Peyer's patch (tissue), 4 donors: ENCODE measurements around the gene KCNC4. TPM values are rescaled to one million over a fixed set of nuclear protein-coding genes. Genes with fewer than 3 reads are reported as not detected.

Experiments
- DNase-seq, 3 donors: peaks; one replicate each; pipeline ENCODE4 v3.0.0-alpha.2; 2017 to 2019
- H3K27ac ChIP-seq, 4 donors: fragments of 200-600 bp; sonication (generic); one replicate each; pipeline ENCODE4 v1.5.1; 2016 to 2019
- H3K27me3 ChIP-seq, 2 donors: fragments of 200-600 bp; sonication (generic); one replicate each; pipeline ENCODE4 v1.5.1; 2019
- H3K36me3 ChIP-seq, 3 donors: fragments of 200-600 bp; sonication (generic); one replicate each; pipeline ENCODE4 v1.5.1; 2016 to 2019
- H3K4me1 ChIP-seq, 4 donors: fragments of 200-600 bp; sonication (generic); one replicate each; pipeline ENCODE4 v1.5.1; 2016 to 2019
- H3K4me3 ChIP-seq, 4 donors: fragments of 200-600 bp; sonication (generic); 1 replicate in 3 of 4; 2 replicates in 1 of 4; pipeline ENCODE4 v1.5.1; 2016 to 2019; ENCODE audit warnings: mild to moderate bottlenecking in 1 of 4
- H3K9me3 ChIP-seq, 4 donors: fragments of 200-600 bp; sonication (generic); one replicate each; pipeline ENCODE4 v1.5.1; 2016 to 2019; ENCODE audit warnings: mild to moderate bottlenecking in 1 of 4
- POLR2A ChIP-seq, 2 donors: fragments of 450-650 bp; IDR thresholded peaks; one replicate each; pipeline ENCODE4 v1.5.1; 2017; ENCODE audit warnings: antibody characterized with exemption in 2 of 2, mild to moderate bottlenecking in 2 of 2, moderate library complexity in 2 of 2
- total RNA-seq, 4 donors: library from RNA; depleted of rRNA; stranded (reverse); fragments of >200 nt; gene quantifications; one replicate each; pipeline ENCODE4 v1.1.0, GENCODE V29; 2016
- TF ChIP-seq, protein P1 (sequence below), 6 experiments: fragments of 450-650 bp in 4 of 6; fragments of 200-600 bp in 2 of 6; sonication (generic) in 1 of 6; IDR thresholded peaks; one replicate each; pipeline ENCODE4 v1.5.1; 2017 to 2019; ENCODE audit warnings: antibody characterized with exemption in 6 of 6, mild to moderate bottlenecking in 3 of 6, moderate library complexity in 1 of 6

The KCNC4 gene
- total RNA-seq, 4 donors from 2014 or later = 6.1 to 18.0 (median 10.4) TPM

DNA sequence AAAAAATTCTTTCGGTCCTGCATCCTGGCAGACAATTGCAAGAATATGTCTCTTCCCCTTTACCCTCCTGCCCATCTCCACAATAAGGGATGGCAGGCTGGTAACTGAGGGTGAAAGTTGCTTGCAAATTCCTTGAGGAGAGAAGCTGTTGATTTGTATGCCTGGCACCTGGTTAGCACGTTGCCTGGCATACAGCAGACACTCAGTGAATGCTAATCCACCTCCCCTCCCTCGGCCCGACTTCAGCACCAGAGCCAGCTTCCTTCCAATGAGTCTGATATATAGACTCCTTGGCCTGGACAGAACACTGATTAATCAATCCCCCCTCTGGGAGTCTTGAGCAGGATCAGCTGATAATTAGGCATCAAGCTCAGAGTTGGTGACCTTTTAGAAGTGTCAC lies 39.1 kb downstream of the KCNC4 start:
- H3K9me3 ChIP-seq = no peaks in the 10 kb centered on the region
- no peaks in the 10 kb centered on the region for H3K4me1 ChIP-seq
- H3K4me3 ChIP-seq = no peak overlapping the region
- no peak for DNase-seq
- no peak overlapping the region for H3K27ac ChIP-seq
- H3K27me3 ChIP-seq = no peaks in the 10 kb centered on the region
- TF ChIP-seq POLR2A (IDR thresholded peaks at IDR 0.05) = no peak
- TF ChIP-seq, protein P1, sequence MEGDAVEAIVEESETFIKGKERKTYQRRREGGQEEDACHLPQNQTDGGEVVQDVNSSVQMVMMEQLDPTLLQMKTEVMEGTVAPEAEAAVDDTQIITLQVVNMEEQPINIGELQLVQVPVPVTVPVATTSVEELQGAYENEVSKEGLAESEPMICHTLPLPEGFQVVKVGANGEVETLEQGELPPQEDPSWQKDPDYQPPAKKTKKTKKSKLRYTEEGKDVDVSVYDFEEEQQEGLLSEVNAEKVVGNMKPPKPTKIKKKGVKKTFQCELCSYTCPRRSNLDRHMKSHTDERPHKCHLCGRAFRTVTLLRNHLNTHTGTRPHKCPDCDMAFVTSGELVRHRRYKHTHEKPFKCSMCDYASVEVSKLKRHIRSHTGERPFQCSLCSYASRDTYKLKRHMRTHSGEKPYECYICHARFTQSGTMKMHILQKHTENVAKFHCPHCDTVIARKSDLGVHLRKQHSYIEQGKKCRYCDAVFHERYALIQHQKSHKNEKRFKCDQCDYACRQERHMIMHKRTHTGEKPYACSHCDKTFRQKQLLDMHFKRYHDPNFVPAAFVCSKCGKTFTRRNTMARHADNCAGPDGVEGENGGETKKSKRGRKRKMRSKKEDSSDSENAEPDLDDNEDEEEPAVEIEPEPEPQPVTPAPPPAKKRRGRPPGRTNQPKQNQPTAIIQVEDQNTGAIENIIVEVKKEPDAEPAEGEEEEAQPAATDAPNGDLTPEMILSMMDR (IDR thresholded peaks at IDR 0.05) = no peak
- no peaks in the 10 kb centered on the region for H3K36me3 ChIP-seq

DNA sequence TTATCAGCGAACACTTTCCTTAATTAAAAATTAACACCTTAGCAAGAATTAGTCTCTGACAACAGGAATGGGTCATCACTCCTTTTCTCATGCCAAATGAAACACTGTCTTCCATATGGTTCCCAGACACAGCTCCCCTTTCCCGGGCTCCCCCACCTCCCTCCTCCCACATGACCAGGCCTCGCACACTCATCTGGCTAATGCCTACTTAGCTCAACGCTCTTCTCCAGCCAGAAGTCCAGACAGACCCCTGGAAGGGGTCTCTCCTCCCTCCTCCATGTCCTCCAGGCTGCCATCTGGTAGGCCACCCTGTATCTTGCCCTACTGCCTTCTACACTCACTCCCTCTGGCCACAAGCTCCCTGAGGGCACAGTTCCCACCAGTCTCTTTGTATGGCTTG lies 39.9 kb downstream of the KCNC4 start:
- H3K36me3 ChIP-seq = no peaks in the 10 kb centered on the region
- H3K27me3 ChIP-seq = no peaks in the 10 kb centered on the region
- no peak for DNase-seq
- H3K9me3 ChIP-seq = no peaks in the 10 kb centered on the region
- H3K4me1 ChIP-seq = no peaks in the 10 kb centered on the region
- no peak overlapping the region for H3K4me3 ChIP-seq
- TF ChIP-seq, protein P1 (IDR thresholded peaks at IDR 0.05) = no peak
- no peak for TF ChIP-seq POLR2A (IDR thresholded peaks at IDR 0.05)
- no peak overlapping the region for H3K27ac ChIP-seq

DNA sequence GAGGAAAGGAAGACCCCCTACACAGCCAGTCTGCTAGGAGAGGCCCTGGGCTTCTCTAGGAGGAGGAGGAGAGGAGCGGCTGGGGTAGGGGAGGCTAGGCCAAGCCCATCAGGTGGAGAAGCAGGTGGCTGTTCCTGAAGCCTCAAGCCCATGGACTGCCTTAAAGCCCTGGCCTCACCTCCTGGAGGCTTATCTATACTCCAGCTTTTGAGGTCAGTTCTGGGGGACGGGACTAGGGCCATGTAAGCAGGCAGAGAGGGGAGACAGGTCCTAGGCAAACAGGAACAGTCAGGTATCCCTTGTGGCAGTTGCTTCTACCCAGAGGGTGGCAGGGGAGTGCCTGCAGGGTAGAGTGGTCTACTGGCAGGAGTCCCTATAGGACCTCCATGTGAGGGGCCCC lies 40.6 kb downstream of the KCNC4 start:
- Histone ChIP-seq H3K27ac (no peak overlapping the region), H3K27me3 (no peaks in the 10 kb centered on the region), H3K36me3 (no peaks in the 10 kb centered on the region), H3K4me3 (no peak overlapping the region), H3K9me3 (no peaks in the 10 kb centered on the region), H3K4me1 (no peaks in the 10 kb centered on the region)
- TF ChIP-seq POLR2A (IDR thresholded peaks at IDR 0.05) = no peak
- TF ChIP-seq, protein P1 (IDR thresholded peaks at IDR 0.05) = no peak
- no peak for DNase-seq

DNA sequence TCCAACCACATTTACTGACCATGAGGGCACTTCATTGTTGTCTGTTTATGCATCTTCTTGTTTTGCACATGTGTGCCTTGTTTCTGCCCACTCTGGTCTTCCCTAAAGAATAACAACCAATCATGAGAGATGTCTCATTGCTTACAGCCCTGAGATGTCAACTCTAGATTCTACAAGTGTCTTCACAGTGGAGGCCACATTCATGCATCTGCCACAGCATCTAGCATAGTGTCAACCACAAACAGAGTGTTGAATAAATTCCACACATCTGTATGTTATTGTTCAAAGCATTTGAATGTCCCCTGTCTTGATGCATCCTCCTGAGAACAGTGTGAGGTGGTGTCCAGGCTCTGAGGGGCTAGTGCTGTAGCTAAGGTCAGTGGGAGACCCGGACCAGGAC lies 43.1 kb downstream of the KCNC4 start:
- Histone ChIP-seq H3K4me3 (no peak overlapping the region), H3K9me3 (no peaks in the 10 kb centered on the region), H3K4me1 (no peaks in the 10 kb centered on the region), H3K27ac (no peak overlapping the region), H3K27me3 (no peaks in the 10 kb centered on the region), H3K36me3 (no peaks in the 10 kb centered on the region)
- DNase-seq = no peak
- TF ChIP-seq POLR2A (IDR thresholded peaks at IDR 0.05) = no peak
- TF ChIP-seq, protein P1 (IDR thresholded peaks at IDR 0.05) = no peak

DNA sequence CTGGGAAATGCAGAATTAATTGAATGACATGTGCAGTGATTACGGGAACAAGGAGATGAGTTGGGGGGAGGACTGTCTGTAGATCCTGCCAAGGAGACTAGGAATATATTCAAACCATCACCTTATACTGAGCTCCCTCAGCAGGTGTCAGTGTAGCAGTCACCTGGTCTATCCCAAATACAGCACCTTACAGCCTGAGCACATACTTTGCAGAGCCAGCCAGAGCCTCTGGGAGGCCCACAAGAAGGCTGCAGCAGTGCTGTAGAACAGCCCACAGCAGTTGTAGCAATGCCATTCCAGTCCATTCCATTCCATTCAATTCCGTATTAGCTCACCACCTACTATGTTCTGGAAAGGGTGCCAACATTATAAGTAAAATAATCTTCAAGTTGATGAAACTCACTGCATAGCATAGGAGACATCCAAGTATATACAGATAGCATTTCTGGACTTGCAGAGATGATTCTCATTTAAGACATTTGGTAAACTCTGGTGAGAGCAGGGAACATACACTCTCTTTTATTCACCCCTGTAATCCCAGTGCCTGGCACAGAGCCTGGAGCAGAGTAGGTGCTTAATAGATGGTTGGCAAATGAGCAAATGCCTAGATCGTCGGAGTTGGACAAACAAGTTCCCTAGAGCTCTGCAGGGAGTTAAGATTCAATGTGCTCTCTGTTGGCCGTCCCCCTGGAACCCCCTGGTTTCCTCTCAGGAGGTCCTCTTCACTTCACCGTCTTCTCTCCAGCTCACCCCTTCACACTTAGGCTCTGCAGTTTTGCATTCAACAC lies 44.7 kb downstream of the KCNC4 start:
- Histone ChIP-seq H3K27me3 (no peaks in the 10 kb centered on the region), H3K9me3 (no peaks in the 10 kb centered on the region), H3K4me1 (no peaks in the 10 kb centered on the region), H3K4me3 (no peak overlapping the region), H3K36me3 (no peaks in the 10 kb centered on the region), H3K27ac (no peak overlapping the region)
- TF ChIP-seq POLR2A (IDR thresholded peaks at IDR 0.05) = no peak
- TF ChIP-seq, protein P1 (IDR thresholded peaks at IDR 0.05) = no peak
- no peak for DNase-seq
